HG02970 (cell line): ENCODE data around the gene CD69.

Experiments
- ATAC-seq: cut with Tn5 transposase; IDR thresholded peaks from one replicate; pipeline ENCODE4 v1.9.1; 2021; ENCODE audit warnings: mild to moderate bottlenecking, moderate library complexity, moderate number of reproducible peaks; ENCODE audit not compliant: unreplicated experiment, low FRiP score

Gene CD69

DNA sequence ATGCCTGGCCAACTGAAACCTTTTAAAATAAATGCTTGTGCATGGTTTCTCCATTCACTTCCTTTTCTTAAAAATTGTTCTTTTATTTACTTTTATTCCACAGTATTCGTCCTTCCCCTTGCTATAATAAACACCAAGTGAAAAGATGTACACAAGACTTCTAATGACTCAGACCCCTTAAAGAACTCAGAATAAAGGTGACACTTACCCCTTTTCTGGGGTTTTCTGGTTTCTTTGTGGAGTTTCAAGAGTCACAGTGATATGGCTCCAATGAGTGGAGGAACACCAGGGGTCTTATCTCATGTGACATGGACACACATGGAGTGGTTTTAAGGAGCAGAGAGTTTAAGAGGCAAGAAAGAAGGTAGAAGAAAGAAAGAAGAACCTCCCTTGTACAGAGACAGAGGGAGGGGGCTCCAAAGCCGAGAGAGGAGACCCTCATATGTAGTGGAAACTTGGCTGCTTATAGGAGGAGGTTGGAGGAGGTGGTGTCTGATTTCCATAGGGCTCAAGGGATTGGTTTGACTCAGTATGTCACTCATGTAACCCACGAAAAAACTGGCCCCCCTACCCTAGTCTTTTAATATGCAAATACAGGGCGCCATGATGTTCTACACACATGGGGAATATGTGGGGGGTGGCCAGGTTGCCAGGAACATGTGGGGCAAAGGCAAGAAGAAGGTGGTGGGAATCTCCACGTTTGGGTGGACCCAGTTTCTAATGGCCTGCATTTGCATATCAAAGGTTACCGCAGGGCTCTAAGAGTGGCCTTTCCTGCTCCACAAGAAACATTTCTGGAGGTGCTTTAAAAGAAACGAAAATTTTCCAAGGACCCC lies 22.1 kb upstream of the CD69 start:
- no peak for ATAC-seq

DNA sequence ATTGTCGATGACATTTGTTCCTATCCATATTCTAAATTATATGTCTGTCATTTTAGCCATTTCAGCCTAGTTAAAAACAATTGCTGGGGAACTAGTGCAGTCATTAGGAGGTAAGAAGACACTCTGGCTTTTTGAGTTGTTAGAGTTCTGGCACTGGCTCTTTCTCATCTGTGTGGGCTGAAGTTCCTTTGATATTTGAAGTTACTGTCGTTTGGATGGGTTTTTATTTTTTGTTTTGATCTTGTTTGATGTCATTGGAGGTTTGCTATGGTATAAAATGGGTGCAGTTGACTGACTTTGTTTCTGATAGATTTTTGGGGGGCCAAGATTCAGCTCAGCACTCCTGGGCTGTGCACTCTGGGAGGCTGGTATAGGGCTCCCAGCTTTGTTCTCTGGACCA lies 20.7 kb upstream of the CD69 start:
- ATAC-seq = no peak

DNA sequence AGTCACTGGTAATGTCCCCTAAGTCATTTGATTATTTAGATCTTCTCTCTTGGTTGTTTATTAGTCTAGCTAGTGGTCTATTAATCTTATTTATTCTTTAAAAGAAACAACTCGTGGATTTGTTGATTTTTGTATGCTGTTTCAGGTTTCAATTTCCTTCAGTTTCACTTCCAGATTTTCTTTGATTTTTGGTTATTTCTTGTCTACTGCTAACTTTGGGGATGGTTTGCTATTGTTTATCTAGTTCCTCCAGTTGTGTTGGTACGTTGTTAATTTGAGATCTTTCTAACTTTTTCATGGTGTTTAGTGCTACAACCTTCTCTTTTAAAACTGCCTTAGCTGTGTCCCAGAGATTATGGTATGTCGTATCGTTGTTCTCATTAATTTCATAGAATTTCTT lies 18.5 kb upstream of the CD69 start:
- ATAC-seq = no peak

DNA sequence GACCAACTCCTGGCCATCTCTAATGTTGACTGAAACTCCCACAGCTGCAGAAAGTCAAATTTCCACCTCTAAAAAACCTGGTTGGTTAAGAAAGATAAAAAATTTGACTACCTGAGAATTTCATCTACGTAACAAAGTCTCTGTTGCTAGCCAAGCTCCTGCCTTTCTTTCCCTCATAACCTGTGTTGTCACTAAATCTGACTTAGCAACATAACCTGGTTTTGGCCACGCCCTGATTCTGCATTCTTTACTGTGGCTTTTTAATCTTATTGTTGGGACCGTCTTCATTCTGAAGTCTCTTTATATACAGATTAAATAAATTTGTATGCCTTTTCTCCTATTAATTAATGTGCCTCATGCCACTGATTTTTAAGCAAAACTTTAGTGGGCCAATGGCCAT lies 16.1 kb upstream of the CD69 start:
- no peak for ATAC-seq

DNA sequence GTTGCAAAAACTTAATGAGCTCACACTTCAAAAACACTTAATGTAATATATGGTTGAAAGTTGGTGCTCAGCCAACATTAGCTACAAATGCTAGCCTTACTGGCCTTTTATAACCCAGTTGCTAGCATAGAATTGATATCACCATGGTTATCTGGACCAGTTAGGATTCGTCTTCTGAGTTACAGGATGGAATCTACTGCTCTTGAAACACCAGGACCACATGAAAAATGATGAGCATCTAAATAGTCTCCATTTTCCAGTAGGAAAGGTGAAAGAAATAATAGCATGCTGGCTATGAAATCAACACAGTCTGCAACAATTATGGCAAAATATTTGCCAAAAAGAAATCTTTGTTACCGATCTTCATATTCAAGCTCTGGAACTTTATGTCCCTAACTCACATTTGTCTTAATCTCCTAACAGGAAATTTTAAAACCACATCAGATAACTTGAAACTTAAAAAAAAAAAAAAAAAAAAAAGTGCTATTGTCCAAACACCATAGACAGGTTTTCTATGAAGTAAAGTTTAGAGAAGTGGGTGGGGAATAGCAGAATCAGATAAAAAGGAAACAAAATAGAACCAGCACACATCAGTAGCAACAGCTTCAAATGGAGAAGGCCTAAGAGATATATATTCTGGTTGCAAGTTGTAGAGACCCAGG lies 12.6 kb upstream of the CD69 start:
- no peak for ATAC-seq

DNA sequence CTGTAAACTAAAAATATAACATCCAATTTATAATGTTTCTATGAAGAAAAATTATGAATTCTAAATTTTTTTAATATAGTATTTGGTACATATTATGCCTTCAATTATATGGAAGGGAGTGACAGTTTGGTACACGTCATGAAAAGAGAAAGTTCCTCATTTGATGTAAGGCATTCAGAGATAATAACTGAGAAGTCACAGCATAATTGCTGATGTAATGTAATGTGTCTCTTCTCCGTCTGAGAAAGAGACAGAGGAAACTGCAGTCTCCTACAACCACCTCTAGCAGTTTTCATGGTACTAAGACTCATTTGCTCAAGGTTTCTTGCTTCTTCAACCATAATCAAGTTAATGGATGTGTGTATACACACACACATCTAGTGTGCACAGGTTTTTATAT lies 2.3 kb upstream of the CD69 start:
- ATAC-seq = no peak

DNA sequence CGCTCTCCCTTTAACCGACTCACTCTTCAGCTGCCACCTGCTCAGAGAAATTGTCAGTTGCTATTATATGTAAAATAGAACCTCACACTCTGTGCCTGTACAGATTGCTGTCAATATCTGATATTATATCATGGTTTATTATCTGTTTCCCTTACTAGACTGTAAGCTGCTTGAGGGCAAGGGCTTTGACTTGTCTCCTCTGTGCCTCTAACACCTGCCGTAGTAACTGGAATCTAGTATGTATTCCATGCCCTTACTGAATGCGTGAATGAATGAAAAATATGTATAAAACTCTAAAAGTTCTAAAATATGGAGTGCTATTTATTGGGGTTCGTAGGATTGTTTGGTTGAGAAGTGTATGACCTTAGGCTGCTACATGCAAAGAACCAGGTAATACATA lies 1.7 kb upstream of the CD69 start:
- ATAC-seq = no peak

DNA sequence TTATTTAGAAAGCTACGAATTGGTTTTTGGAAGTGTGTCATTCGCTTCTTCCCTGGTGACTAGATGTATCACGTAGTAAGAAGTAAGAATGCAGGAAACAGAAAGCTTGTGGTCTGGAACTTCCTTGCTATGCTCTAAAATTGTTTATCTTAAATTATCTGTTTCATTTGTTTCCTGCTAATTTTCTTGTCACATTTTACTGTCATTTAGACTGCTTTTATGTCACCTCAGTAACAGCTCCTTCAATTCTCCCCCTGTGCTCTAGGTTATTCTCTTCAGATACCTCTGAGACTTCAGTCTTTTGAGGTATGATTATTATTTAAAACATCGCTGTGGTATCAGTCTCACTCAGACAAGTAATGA lies 699 bp upstream of the CD69 start:
- ATAC-seq = no peak

DNA sequence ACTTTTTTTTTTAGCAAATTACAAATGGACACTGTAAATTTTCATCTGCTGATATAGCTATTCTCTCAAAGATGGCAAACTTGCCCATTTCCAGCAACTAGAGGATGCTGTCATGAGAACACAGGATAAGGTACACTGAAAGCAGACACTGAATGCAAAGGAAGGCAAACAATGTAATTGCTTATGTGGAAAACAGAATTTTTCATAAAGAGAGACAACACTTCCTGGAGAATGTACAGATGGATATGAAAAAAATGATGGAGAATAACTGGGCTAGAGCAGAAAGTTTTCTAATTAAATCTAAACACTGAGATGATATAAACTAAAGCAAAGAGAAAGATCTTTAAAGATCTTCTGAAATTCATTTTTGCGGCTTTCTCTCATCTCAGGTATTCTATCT lies 581 bp downstream of the CD69 start:
- no peak for ATAC-seq

DNA sequence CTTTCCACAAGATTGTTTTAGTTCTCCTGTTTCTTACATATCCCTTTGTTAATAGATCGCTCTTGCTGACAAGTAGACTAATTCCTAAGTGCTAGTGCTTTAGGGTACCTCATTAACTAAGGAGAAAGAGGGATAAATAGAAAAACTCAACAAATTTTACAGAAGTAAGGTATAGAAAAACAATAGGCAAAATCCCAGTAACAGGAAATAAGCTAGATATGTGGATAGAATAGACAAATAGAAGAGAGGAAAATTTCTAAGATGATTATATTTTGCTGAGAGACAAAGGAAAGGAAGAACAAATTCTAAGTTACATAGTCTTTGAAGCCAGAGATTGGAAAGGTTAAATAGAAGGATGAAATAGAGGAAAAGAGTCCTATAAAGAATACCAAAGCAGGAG lies 1.0 kb downstream of the CD69 start:
- ATAC-seq = no peak

DNA sequence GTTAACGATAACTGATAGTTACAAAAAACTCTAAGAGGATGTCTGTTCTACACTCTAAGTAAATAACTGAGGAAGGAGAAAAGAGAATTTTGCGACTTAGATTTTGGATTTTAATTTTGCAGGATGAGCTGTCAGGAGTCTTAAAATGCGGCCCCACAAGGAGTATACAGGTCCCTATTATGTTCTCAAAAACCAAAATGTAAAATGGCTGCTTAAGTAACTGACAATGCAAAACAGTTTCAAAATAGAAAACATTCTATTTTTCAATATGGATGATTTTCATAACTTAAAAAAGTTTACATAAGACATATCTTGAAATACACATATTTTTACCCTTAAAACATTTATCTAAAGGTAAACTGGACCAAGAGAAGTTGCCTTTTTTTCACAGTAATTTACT lies 2.6 kb downstream of the CD69 start:
- no peak for ATAC-seq

DNA sequence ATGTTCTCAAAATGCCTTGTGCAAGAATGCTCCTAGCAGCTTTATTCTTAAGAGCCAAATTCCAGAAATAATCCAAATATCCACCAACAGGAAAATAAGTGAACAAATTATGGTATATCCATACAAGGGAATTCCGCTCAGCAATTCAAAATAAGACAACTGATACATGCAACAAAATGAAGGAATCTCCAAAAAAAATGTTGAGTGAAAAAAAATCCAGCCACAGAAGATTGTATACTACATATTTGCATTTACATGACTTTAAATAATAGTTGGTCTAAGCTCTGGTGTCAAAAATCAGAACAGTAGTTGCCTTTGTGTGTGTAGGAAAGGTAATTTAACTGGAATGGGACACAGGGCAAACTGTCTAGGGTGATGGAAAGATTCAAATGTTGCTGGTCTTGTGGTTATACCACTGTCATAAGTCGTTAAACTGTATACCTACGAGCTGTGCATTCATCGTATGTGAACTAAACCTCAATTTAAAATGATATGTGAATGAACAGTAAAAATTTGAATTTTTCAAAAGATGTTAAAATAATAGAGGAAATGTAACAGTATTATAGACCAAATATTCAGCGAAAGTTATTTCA lies 3.2 kb downstream of the CD69 start:
- no peak for ATAC-seq

DNA sequence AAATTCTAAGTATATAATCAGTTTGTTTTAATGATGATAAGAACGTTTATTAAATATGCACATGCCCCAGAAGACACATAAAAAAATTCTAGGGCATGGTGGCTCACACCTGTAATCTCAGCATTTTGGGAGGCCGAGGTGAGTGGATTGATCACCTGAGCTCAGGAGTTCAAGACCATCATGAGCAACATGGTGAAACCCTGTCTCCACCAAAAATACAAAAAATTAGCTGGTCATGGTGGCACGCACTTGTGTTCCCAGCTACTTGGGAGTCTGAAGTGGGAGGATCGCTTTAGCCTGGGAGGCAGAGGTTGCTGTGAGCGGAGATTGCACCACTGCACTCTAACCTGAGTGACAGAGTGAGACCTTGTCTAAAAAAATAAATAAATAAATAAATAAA lies 4.0 kb downstream of the CD69 start:
- no peak for ATAC-seq

DNA sequence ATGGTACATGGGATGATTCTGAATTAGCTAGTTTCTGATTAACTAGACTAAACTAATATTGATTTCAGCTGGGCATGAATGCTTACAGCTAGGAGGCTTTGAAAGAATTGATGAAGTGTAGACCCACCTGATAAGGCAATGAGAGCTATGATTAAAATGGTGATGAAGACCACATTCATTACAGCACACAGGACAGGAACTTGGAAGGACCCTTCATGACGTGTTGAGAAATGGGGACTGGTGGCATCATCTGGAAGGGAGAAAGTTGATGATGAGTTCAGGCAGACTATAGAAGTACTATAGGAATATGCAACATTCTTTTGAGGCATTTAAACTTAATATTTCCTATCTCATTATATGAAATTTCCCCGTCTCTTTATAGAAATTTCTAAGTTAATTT lies 4.5 kb downstream of the CD69 start:
- ATAC-seq = no peak

DNA sequence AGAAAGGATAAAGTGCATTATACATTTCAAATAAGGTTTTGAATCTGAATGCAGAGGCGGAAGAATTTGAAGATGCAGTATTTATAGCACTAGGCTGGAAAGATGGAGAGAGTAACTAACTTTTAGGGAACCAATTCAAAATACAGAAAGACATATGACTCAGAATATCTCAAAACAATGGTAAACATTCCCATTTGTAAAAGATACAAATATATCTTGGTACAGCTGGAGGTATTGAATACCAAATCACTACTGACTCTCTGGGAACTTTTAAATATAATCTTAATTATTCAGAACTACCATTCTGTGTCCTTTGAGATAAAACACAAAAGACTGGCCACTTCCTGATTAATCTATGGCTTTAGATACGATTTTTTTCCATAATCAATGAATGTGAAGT lies 5.1 kb downstream of the CD69 start:
- no peak for ATAC-seq

DNA sequence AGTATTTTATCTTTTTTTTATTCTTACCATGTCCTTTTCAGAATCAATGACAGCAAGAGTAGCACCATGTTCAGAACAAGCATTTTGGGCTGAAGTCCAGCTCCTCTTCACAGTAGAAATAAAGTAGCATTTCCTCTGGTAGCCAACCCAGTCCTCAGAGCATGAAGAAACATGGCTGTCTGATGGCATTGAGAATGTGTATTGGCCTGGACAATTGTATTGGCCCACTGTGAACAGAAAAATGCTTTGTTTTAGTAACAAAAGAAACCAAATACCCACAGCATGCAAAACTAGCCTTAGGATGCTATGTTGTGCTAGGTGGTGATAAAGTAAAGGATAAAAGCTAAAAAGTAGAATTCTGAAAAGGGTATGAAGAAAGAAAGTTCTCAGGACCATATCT lies 5.7 kb downstream of the CD69 start:
- no peak for ATAC-seq

DNA sequence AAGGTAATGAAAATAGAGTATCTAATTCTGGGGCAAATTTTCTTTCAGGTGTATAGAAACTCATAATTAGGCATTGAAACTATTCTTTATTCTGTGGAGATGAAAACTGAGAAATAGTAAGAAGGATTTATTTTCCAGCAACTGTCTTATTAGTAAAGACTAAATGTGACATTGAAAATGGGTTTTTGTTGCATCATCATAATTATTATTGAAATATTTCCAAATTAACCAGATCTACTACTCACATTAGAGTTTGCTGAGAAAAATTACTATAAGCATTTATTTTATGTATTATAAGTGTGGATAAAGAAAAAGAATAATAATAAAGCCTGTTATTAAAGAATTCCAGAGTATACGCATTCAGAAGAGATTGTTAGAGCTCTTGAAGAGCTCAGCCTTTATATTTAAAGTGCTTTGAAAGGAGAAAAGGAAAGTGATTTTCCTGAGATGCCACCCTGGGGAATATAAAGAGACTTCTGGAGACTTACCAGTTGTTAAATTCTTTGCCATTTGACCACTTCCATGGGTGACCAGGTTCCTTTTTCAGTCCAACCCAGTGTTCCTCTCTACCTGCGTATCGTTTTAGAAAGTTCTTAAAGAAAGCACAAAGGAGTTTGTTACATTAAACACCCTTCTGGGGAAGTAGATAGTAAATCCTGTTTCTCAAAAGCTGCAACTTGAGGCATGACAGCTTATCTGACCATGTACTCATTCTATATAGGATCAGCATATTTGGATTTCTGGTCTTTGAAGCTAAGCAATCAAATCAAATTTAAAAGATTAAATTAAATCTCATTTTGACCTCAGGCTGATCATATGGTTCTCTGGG lies 6.4 kb downstream of the CD69 start:
- ATAC-seq = no peak

DNA sequence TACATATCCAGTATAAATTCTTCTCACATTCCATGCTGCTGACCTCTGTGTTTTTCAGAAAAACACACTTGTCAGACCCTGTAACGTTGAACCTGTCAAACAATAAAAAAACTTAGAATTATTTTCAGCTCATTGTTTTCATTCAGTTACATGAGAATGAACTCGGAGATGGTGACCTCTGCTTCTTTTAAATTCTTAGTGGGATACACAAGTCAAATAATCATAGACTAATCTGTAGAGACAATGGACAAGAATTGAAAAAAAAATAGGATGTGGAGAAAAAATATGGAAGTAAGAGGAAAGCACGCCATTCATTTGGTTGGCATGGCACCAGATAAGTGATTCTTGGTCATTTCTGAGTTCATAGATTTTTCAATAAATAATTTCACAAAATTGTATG lies 7.2 kb downstream of the CD69 start:
- ATAC-seq = no peak

DNA sequence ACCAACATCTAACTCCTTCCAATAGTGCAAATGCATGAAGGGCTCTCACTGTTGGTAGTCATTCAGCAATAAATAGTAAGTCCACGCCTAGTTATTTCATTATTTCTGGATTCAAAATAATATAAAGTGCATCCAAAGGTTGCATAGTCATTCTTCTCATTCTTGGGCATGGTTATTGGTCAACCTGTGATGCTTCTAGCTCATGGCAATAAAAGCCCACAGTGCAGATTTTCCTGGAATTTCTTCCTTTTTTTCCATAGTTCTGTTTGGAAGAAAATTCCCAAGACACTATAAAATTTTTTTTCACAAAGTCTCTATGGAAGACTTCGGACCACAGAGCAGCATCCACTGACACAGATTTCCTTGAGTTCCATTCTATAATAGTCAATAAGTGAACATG lies 7.6 kb downstream of the CD69 start:
- ATAC-seq = no peak

DNA sequence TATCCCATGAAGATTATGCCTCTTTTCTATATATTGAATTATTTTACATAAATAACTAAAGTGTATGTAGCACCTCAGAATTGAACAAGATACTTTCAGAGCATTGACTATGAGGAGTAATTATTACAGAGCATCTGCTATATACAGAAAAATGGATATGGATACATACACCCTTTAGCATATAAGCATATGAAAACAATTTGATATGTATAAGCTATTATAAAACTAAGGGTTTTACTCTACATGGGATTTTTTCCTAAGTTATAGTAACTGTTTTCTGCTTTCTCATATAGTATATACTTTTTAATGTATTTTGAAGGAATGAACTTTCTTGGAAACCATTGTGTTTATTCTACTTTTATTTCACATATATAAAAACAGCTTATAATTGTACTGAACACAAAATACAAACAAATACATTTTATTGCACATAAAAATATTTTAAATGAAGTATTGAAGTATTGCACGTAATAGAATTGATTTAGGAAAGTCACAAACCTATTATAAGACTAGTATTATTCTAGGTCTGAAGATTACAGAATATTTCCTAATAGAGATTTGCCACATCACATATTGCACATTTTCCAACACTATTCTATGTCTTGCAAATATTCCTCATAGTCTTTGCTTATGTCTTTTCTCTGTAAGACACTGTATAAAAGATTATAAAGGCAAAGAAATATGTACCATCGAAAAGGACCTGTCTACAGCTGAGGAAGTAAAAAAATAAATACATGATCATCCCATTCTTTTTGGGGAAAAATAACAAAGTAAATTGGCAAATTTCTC lies 8.4 kb downstream of the CD69 start:
- no peak for ATAC-seq
